GM18507 (cell line): Measurements from ENCODE around the gene RCC1.
"Not testable (repeated sequence)": the region's sequence is repeated elsewhere in the genome, so short reads cannot be mapped to it uniquely, and the experiment has no call there.

Source experiments
- DNase-seq: peaks from one replicate; pipeline ENCODE4 v3.0.0; 2011; ENCODE audit warnings: low read depth; ENCODE audit not compliant: insufficient read length; ENCODE audit errors: extremely low spot score
- FAIRE-seq: peaks from 2 replicates; lab custom pipeline; 2011; peaks lifted over from hg19 to GRCh38; lab: Jason Lieb, UNC

RCC1 gene

GRCh38 chr1:28537457-28538199 lies 31.8 kb downstream of the RCC1 start:
- DNase-seq = no peak
- no peak for FAIRE-seq

GRCh38 chr1:28538286-28538685 lies 32.4 kb downstream of the RCC1 start:
- no peak for DNase-seq
- no peak for FAIRE-seq

GRCh38 chr1:28540651-28541050 lies 34.8 kb downstream of the RCC1 start:
- FAIRE-seq = no peak

GRCh38 chr1:28541414-28542015 lies 35.7 kb downstream of the RCC1 start:
- not testable (repeated sequence) for FAIRE-seq, DNase-seq

More at GRCh38 chr1:28540651-28541050, 34.8 kb downstream of the RCC1 start:
- no peak for DNase-seq

GRCh38 chr1:28545246-28545628 lies 39.4 kb downstream of the RCC1 start:
- DNase-seq (no peak), FAIRE-seq (no peak)

- FAIRE-seq (no peak), DNase-seq (no peak)
Measured at GRCh38 chr1:28548318-28548717, 42.5 kb downstream of the RCC1 start.

GRCh38 chr1:28551381-28551780 lies 45.5 kb downstream of the RCC1 start:
- no peak for FAIRE-seq

GRCh38 chr1:28552758-28553663 lies 47.2 kb downstream of the RCC1 start, which contains the start of gene TRNAU1AP:
TRNAU1AP (plus strand) TSS chr1:28553085; CDS start chr1:28553111, 26 bp downstream.
- DNase-seq (peak; percentile 92), FAIRE-seq (peak; percentile 93)

More at GRCh38 chr1:28551381-28551780, 45.5 kb downstream of the RCC1 start:
- DNase-seq = no peak

GRCh38 chr1:28560886-28561285 lies 55.0 kb downstream of the RCC1 start:
- no peak for DNase-seq
- FAIRE-seq = no peak

GRCh38 chr1:28564310-28564709 lies 58.5 kb downstream of the RCC1 start:
- DNase-seq = no peak
- no peak for FAIRE-seq

- DNase-seq = no peak
- no peak for FAIRE-seq
Measured at GRCh38 chr1:28565040-28565439, 59.2 kb downstream of the RCC1 start.

GRCh38 chr1:28565726-28566125 lies 59.9 kb downstream of the RCC1 start:
- no peak for FAIRE-seq
- no peak for DNase-seq

- DNase-seq = no peak
- no peak for FAIRE-seq
Measured at GRCh38 chr1:28566931-28567330, 61.1 kb downstream of the RCC1 start.

GRCh38 chr1:28571911-28572310 lies 66.1 kb downstream of the RCC1 start:
- DNase-seq (no peak), FAIRE-seq (no peak)

GRCh38 chr1:28572891-28573290 lies 67.0 kb downstream of the RCC1 start:
- DNase-seq, FAIRE-seq: not testable (repeated sequence)

- DNase-seq (no peak), FAIRE-seq (no peak)
Measured at GRCh38 chr1:28573564-28573963, 67.7 kb downstream of the RCC1 start.

GRCh38 chr1:28577052-28577678 lies 71.3 kb downstream of the RCC1 start:
- DNase-seq (no peak), FAIRE-seq (no peak)

- FAIRE-seq (no peak), DNase-seq (no peak)
Measured at GRCh38 chr1:28577738-28578536, 72.1 kb downstream of the RCC1 start.

GRCh38 chr1:28578696-28579218 lies 72.9 kb downstream of the RCC1 start:
- FAIRE-seq (no peak), DNase-seq (no peak)
